OCI-LY3 (cell line): ENCODE measurements around the gene CMTM6.

Experiments
- CTCF ChIP-seq: fragments of 200-600, 300-600 bp; sonication (generic); IDR thresholded peaks from 2 replicates; pipeline ENCODE4 v1.5.1; 2014; ENCODE audit warnings: antibody characterized with exemption, low read length, low read depth
- EZH2phosphoT487 ChIP-seq: fragments of 200-600 bp; shearing (Covaris generic); IDR thresholded peaks from 2 replicates; pipeline ENCODE4 v1.6.1; 2018; ENCODE audit warnings: antibody characterized with exemption, mixed run types, low read depth

- TF ChIP-seq CTCF (no peak), EZH2phosphoT487 (no peak)
These were observed 6.1 kb upstream of the CMTM6 start for GRCh38 chr3:32508711-32509110.
